Right ventricle myocardium inferior (tissue), 1 donor: ENCODE results near the gene NUFIP1. TPM values are rescaled to one million over a fixed set of nuclear protein-coding genes. Genes with fewer than 3 reads are reported as not detected.

Experiments used
- ATAC-seq: fragments of 200-7000 bp; cut with Tn5 transposase; one replicate; pipeline ENCODE4 v1.9.1; 2020; ENCODE audit warnings: mild to moderate bottlenecking, moderate library complexity
- DNase-seq: peaks from one replicate; pipeline ENCODE4 v3.0.0; 2021; ENCODE audit errors: missing footprints
- intact Hi-C: fragments of 100-400 bp; cut with DNase I; formaldehyde crosslinking; loops from one replicate; pipeline ENCODE4 v1.11.0; 2022
- total RNA-seq: library from RNA; stranded (reverse); fragmentation: NEBNext Ultra II Directional; extraction: Animal tissue kit (Norgen Biotek cat#: 25700); gene quantifications from one replicate; pipeline ENCODE4 v1.2.1, GENCODE V29; 2021
- donor health status: DM: no; HTN: yes; CAD: no; lungs with severe emphysema.

NUFIP1 gene
- total RNA-seq, 1 donor from 2014 or later = 3.1 TPM

GRCh38 chr13:44930280-44930679, 59.0 kb downstream of the NUFIP1 start:
- DNase-seq = no peak
- intact Hi-C loops = no loop called here
- no peak for ATAC-seq

GRCh38 chr13:44929692-44930091, 59.6 kb downstream of the NUFIP1 start:
- DNase-seq (no peak), ATAC-seq (no peak)
- intact Hi-C loops = no loop called here

- ATAC-seq (no peak), DNase-seq (no peak)
- intact Hi-C loops = no loop called here
These were observed 61.3 kb downstream of the NUFIP1 start for GRCh38 chr13:44927968-44928367.

- intact Hi-C loops = loop anchor here (2.0 kb wide), 1 partner anchor 439 kb away; no protein-coding TSS in a partner anchor
- DNase-seq (no peak), ATAC-seq (no peak)
These were observed 67.1 kb downstream of the NUFIP1 start for GRCh38 chr13:44921931-44922758.

- intact Hi-C loops = no loop called here
- ATAC-seq (no peak), DNase-seq (no peak)
These were observed 67.9 kb downstream of the NUFIP1 start for GRCh38 chr13:44921246-44921877.

GRCh38 chr13:44920013-44920412, 69.3 kb downstream of the NUFIP1 start:
- intact Hi-C loops = no loop called here
- ATAC-seq (no peak), DNase-seq (no peak)

- ATAC-seq = no peak
- DNase-seq = no peak
- intact Hi-C loops = loop anchor here (2.0 to 10.0 kb wide), 3 partner anchors 50 to 342 kb away; partner anchors contain the start of gene TSC22D1
These were observed 70.0 kb downstream of the NUFIP1 start for GRCh38 chr13:44919104-44919804.

GRCh38 chr13:44918326-44919103, 70.8 kb downstream of the NUFIP1 start:
- DNase-seq = peak; percentile 94
- intact Hi-C loops = loop anchor here (2.0 to 10.0 kb wide), 3 partner anchors 50 to 342 kb away; partner anchors contain the start of gene TSC22D1
- ATAC-seq = peak; percentile 95

GRCh38 chr13:44917589-44918325, 71.5 kb downstream of the NUFIP1 start:
- ATAC-seq (peak; percentile 91), DNase-seq (peak; percentile 95)
- intact Hi-C loops = loop anchor here (2.0 to 10.0 kb wide), 3 partner anchors 51 to 341 kb away; partner anchors contain the start of gene TSC22D1

GRCh38 chr13:44912278-44913016, 76.8 kb downstream of the NUFIP1 start:
- no peak for ATAC-seq
- intact Hi-C loops = loop anchor here (10.0 kb wide), 1 partner anchor 108 kb away; no protein-coding TSS in a partner anchor
- no peak for DNase-seq

GRCh38 chr13:44908712-44909111, 80.6 kb downstream of the NUFIP1 start:
- ATAC-seq (no peak), DNase-seq (no peak)
- intact Hi-C loops = no loop called here

- ATAC-seq (no peak), DNase-seq (no peak)
- intact Hi-C loops = no loop called here
These were observed 81.0 kb downstream of the NUFIP1 start for GRCh38 chr13:44908266-44908665.

- DNase-seq (no peak), ATAC-seq (no peak)
- intact Hi-C loops = no loop called here
These were observed 82.6 kb downstream of the NUFIP1 start for GRCh38 chr13:44906713-44907112.

GRCh38 chr13:44906230-44906629, 83.0 kb downstream of the NUFIP1 start:
- DNase-seq (no peak), ATAC-seq (no peak)
- intact Hi-C loops = no loop called here

GRCh38 chr13:44905556-44905955, 83.7 kb downstream of the NUFIP1 start:
- ATAC-seq (no peak), DNase-seq (no peak)
- intact Hi-C loops = no loop called here

- intact Hi-C loops = no loop called here
- ATAC-seq (peak; percentile 62), DNase-seq (no peak)
These were observed 84.3 kb downstream of the NUFIP1 start for GRCh38 chr13:44904967-44905366.

- ATAC-seq (peak; percentile 96), DNase-seq (peak; percentile 90)
- intact Hi-C loops = no loop called here
These were observed 85.7 kb downstream of the NUFIP1 start for GRCh38 chr13:44903574-44903985.
